Uterus (tissue), 2 donors: ENCODE measurements around the gene GTF3C4.

Experiments used
- CTCF ChIP-seq, 4 experiments: fragments of 200-600 bp in 2 of 4; fragments of 450-650 bp in 2 of 4; sonication (generic) in 2 of 4; IDR thresholded peaks; one replicate each; pipeline ENCODE4 v1.5.1; 2016 to 2019; ENCODE audit warnings: antibody characterized with exemption in 4 of 4, mild to moderate bottlenecking in 2 of 4, moderate library complexity in 1 of 4
- POLR2A ChIP-seq, 2 donors: fragments of 450-650 bp; IDR thresholded peaks; one replicate each; pipeline ENCODE4 v1.6.1; 2016; ENCODE audit warnings: antibody characterized with exemption in 2 of 2, mild to moderate bottlenecking in 1 of 2, moderate library complexity in 1 of 2

- TF ChIP-seq POLR2A (IDR thresholded peaks at IDR 0.05) (no peak), CTCF (IDR thresholded peaks at IDR 0.05) (no peak)
These were observed 38.6 kb downstream of the GTF3C4 start for GRCh38 chr9:132708769-132709430.
